ENCODE data around the gene EIF2B4. TPM values are rescaled to one million over a fixed set of nuclear protein-coding genes. Genes with fewer than 3 reads are reported as not detected.
A peak's percentile ranks its signal among the peaks of the same experiment; 100 is the strongest.

Gene EIF2B4
- total RNA-seq, 4 donors from 2014 or later = 33.4 to 53.0 (median 42.5) TPM

DNA sequence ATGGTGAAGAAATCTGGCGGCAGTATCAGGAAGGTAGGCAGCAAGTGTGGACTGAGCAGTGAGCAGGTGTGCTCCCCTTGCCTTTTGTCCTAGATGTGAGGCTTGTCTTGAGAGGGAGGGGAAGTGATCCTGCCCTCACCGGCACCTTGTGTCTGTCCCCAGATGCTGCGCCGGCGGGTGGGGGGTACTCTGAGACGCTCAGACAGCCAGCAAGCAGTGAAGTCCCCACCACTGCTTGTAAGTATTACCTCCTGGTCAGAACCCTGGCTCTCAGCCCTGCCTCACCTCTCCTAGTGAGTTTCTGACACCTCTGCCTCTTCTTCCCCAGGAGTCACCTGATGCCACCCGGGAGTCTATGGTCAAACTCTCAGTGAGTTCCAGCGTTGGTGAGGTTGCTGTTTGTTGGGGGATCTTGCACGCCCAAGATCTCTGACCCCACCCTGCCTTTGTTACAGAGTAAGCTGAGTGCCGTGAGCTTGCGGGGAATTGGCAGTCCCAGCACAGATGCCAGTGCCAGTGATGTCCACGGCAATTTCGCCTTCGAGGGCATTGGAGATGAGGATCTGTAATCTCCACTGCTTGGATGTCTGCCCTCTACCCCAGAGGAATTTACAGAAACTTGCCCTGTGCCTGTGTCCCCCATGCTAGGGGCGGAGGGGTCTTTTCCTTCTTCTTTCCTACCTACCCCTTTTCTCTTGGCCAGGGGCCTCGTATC lies 6.2 kb upstream of the EIF2B4 start:
- TF ChIP-seq, protein P1, sequence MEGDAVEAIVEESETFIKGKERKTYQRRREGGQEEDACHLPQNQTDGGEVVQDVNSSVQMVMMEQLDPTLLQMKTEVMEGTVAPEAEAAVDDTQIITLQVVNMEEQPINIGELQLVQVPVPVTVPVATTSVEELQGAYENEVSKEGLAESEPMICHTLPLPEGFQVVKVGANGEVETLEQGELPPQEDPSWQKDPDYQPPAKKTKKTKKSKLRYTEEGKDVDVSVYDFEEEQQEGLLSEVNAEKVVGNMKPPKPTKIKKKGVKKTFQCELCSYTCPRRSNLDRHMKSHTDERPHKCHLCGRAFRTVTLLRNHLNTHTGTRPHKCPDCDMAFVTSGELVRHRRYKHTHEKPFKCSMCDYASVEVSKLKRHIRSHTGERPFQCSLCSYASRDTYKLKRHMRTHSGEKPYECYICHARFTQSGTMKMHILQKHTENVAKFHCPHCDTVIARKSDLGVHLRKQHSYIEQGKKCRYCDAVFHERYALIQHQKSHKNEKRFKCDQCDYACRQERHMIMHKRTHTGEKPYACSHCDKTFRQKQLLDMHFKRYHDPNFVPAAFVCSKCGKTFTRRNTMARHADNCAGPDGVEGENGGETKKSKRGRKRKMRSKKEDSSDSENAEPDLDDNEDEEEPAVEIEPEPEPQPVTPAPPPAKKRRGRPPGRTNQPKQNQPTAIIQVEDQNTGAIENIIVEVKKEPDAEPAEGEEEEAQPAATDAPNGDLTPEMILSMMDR (IDR thresholded peaks at IDR 0.05) = no peak
- DNase-seq (ENCODE audit: low spot score) = no peak
- ATAC-seq (ENCODE audit: low FRiP score) = no peak

DNA sequence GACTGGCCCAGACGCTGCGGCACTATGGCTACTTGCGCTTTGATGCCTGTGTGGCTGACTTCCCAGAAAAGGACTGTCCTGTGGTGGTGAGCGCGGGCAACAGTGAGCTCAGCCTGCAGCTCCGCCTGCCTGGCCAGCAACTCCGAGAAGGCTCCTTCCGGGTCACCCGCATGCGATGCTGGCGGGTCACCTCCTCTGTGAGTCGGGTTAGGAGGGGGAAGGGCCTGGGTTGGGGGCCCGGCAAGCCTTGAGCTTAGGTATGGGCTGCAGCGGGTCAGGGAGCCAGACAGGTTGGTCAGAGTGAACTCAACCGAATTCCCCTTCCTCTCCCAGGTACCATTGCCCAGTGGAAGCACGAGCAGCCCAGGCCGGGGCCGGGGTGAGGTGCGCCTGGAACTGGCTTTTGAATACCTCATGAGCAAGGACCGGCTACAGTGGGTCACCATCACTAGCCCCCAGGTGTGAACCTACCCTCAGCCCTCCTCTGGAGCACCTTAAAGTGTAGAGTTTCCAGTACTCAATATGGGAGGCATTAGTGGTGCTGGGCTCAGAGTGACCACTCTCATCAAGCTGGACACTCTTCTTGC lies 5.5 kb upstream of the EIF2B4 start:
- no peak for DNase-seq (ENCODE audit: low spot score)
- ATAC-seq (ENCODE audit: low FRiP score) = no peak
- TF ChIP-seq, protein P1 (IDR thresholded peaks at IDR 0.05) = no peak

DNA sequence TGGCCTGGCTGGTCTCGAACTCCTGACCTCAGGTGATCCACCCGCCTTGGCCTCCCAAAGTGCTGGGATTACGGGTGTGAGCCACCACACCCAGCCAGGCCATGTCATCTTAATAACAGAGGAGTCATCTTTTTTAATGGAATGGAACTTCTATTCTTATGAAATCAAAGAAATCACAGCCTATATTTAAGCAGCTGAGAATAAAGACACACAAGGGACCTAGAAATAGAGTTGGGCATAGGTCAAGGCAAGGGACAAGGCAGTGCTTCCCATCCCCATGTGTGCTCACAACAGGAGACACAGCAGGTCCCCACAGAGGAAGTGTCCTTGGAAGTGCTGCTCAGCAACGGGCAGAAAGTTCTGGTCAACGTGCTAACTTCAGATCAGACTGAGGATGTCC lies 3.4 kb upstream of the EIF2B4 start:
- DNase-seq (ENCODE audit: low spot score) = no peak
- ATAC-seq (ENCODE audit: low FRiP score) = no peak
- TF ChIP-seq, protein P1 (IDR thresholded peaks at IDR 0.05) = no peak

GRCh38 chr2:27372937-27373336 lies 2.8 kb upstream of the EIF2B4 start:
- DNase-seq (ENCODE audit: low spot score) (no peak), ATAC-seq (ENCODE audit: low FRiP score) (no peak)
- TF ChIP-seq, protein P1 (IDR thresholded peaks at IDR 0.05) = no peak

DNA sequence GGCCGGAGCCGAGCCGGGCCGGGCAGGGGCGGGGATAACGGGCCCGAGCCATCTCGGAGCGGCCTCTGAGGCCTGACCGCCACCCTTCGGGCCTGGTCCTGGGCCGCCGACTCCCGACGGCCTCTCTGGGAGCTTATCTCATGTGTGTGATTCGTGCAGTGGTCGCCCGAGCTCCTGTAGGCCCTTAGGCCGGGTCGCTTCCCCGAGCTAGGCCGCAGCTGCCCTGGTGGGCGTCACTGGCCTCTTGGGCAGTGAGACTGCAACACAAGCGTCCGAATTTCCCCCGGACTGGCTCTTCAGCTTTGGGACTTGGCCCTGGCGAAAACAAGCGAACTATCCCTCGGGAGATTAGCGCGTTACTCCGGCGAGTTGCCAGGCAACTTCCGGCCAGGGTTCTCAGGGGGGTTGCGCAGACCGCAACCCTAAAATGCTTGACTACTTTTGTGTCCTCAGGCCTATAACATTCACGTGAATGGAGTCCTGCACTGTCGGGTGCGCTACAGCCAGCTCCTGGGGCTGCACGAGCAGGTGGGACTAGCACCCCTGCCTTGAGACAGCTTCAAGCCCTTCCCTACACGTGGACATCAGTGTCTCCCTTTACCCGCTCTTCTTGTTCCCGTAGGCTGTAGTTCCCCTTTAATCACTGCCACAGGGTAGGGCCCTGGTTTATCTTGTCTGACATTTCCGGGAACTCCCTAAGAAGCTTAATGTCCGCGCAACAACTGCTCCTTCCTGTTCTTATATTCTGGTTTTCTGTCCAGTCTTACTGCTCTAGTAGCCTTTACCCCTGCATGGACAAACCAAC lies 880 bp upstream of the EIF2B4 start:
- ATAC-seq (ENCODE audit: low FRiP score) (peak; percentile 11), DNase-seq (ENCODE audit: low spot score) (no peak)
- TF ChIP-seq, protein P1 (IDR thresholded peaks at IDR 0.05) = no peak

- TF ChIP-seq, protein P1 (IDR thresholded peaks at IDR 0.05) = no peak
- DNase-seq (ENCODE audit: low spot score) (peak; percentile 35), ATAC-seq (ENCODE audit: low FRiP score) (peak; percentile 46)
Observed at GRCh38 chr2:27369471-27370025, 590 bp downstream of the EIF2B4 start.

Data from omental fat pad (tissue), 4 donors.